Urinary bladder (tissue), 4 donors: Measurements from ENCODE around the gene BLTP1. TPM values are rescaled to one million over a fixed set of nuclear protein-coding genes. Genes with fewer than 3 reads are reported as not detected.
"Not testable (repeated sequence)": the region's sequence is repeated elsewhere in the genome, so short reads cannot be mapped to it uniquely, and the experiment has no call there.

Experiments
- DNase-seq: peaks from one replicate; pipeline ENCODE4 v3.0.0-alpha.2; 2015; ENCODE audit errors: extremely low spot score
- H3K27ac ChIP-seq: one replicate; pipeline ENCODE4 v1.5.1; 2013; ENCODE audit warnings: low read depth, mild to moderate bottlenecking, moderate library complexity
- H3K36me3 ChIP-seq: one replicate; pipeline ENCODE4 v1.6.1; 2013; ENCODE audit warnings: mild to moderate bottlenecking, moderate library complexity; ENCODE audit not compliant: insufficient read depth
- H3K4me1 ChIP-seq: one replicate; pipeline ENCODE4 v1.6.1; 2013; ENCODE audit warnings: mild to moderate bottlenecking, moderate library complexity; ENCODE audit not compliant: insufficient read depth
- H3K4me3 ChIP-seq: one replicate; pipeline ENCODE4 v1.5.1; 2013; ENCODE audit warnings: low read depth, low read length
- WGBS: extraction: QIAGEN DNeasy Blood & Tissue Kit; methylation state at CpG from one replicate; pipeline ENCODE4 v1.1.7; 2013; 5-methylcytosine and 5-hydroxymethylcytosine counted together
- polyA plus RNA-seq: library from polyadenylated mRNA; stranded (reverse); fragments of 200-250 nt; gene quantifications from one replicate; pipeline ENCODE4 v1.2.3, GENCODE V29; 2013
- total RNA-seq: library from RNA; depleted of rRNA; stranded (reverse); fragments of >200 nt; gene quantifications from one replicate; pipeline ENCODE4 v1.2.3, GENCODE V29; 2014
- donor health status: healthy with polysubstance abuse.
- donor health status: healthy.

BLTP1 gene, protein sequence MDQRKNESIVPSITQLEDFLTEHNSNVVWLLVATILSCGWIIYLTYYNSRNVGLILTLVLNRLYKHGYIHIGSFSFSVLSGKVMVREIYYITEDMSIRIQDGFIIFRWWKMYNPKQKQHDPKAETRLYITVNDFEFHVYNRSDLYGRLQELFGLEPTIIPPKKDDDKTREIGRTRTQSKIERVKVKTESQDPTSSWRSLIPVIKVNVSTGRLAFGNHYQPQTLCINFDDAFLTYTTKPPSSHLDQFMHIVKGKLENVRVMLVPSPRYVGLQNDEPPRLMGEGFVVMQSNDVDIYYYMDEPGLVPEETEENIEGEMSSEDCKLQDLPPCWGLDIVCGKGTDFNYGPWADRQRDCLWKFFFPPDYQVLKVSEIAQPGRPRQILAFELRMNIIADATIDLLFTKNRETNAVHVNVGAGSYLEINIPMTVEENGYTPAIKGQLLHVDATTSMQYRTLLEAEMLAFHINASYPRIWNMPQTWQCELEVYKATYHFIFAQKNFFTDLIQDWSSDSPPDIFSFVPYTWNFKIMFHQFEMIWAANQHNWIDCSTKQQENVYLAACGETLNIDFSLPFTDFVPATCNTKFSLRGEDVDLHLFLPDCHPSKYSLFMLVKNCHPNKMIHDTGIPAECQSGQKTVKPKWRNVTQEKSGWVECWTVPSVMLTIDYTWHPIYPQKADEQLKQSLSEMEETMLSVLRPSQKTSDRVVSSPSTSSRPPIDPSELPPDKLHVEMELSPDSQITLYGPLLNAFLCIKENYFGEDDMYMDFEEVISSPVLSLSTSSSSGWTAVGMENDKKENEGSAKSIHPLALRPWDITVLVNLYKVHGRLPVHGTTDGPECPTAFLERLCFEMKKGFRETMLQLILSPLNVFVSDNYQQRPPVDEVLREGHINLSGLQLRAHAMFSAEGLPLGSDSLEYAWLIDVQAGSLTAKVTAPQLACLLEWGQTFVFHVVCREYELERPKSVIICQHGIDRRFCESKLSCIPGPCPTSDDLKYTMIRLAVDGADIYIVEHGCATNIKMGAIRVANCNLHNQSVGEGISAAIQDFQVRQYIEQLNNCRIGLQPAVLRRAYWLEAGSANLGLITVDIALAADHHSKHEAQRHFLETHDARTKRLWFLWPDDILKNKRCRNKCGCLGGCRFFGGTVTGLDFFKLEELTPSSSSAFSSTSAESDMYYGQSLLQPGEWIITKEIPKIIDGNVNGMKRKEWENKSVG (N-terminal part only)
- total RNA-seq: 221 TPM
- 31.3 TPM for polyA plus RNA-seq

DNA sequence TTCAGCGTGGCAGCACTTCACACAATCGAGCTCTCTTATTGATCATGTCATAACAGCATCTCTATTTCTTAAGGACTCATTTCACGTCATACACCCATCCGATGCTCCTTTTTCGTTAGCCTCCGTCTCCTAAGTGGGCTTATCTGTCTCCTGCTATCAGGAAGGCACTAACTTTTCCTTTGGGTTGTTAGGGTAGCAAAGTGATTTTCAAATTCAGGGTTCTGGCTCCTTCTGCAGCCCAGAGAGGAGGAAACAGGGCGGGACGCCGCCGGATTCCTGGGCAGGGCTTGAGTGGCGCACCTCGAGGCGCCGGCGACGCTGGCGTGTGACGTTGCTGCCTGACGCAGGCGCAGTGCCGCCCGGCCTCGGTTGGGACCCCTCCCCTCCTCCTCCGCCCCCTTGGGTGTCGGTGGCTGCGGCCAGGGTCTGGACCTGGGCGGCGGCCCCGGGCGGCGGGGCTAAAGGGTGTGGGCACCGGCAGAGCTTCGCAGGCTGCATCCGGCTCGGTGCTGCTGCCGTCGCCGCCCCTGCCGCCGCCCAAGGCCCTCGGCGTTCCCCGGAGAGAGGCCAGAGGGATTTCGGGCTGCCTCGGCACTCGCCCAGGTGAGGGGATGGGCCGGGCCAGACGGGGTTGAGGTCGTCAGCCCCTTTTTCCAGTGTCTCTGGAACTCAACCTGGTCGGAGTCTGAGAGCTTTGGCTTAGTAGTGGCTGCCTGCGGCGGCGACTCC, at the start of gene BLTP1:
Gene BLTP1 (plus strand): TSS at position 350 of the 729 bp plus-strand sequence. CDS start 18,317 bp downstream, outside the sequence.
- peak; percentile 60 for DNase-seq
- WGBS: under 1% methylated on average over 53 of the region's 53 CpGs
- H3K36me3 ChIP-seq: no peaks in the 10 kb centered on the region

DNA sequence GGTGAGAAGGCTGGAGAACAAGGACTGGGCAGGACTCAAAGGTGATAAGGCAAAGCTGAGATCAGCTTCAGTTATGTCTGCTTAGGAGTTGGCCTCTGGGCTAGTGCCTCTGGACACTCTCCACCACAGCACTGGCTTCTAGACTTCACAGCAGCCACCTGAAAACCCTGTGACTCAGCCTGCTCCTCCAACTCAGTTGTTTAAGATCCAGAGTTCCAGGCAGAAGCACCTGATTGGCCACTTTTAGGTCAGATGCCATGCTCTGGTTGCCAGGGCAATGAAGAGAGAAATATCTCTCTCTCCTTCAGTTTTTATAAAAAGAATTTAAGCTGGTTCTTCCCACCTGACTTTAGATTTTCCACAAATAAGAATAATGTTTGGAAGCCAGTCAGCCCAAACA, 47.9 kb upstream of the BLTP1 start:
- H3K27ac ChIP-seq: no peak overlapping the region
- no peak overlapping the region for H3K4me3 ChIP-seq
- no peaks in the 10 kb centered on the region for H3K36me3 ChIP-seq
- H3K4me1 ChIP-seq: no peaks in the 10 kb centered on the region
- DNase-seq: no peak

More for the DNA sequence above, at the start of gene BLTP1:
- Histone ChIP-seq H3K27ac (peak within 1 kb of the TSS; percentile 95), H3K4me1 (no peaks in the 10 kb centered on the region), H3K4me3 (peak within 1 kb of the TSS; percentile 80)

DNA sequence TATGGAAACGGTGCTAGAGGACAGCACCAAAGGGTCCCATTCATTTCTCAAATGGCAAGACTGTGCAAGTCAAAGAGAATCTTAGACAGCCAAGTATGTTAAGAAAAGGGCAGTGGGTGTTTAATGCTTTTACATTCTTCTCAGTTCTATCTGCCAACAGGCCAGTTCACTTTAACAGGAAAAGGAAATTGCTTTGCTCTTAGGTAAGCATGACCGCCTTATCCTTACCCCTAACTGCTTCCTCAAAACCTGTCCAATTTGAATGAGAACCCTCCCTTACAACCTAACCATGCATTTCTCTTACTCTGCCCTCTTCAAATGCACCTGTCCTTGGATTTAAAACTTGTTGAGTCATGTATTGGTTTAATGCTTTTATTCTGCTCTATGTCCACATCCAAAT, 44.5 kb upstream of the BLTP1 start:
- no peak for DNase-seq
- WGBS: 76% methylated on average over 2 of the region's 2 CpGs
- Histone ChIP-seq H3K27ac (no peak overlapping the region), H3K4me1 (no peaks in the 10 kb centered on the region), H3K36me3 (no peaks in the 10 kb centered on the region), H3K4me3 (no peak overlapping the region)

DNA sequence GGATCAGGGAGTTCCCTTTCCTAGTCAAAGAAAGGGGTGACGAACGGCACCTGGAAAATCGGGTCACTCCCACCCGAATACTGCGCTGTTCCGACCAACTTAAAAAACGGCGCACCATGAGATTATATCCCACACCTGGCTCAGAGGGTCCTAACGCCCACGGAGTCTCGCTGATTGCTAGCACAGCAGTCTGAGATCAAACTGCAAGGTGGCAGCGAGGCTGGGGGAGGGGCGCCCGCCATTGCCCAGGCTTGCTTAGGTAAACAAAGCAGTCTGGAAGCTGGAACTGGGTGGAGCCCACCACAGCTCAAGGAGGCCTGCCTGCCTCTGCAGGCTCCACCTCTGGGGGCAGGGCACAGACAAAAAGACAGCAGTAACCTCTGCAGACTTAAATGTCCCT, 41.8 kb upstream of the BLTP1 start:
- DNase-seq, H3K4me1 ChIP-seq, H3K4me3 ChIP-seq, H3K36me3 ChIP-seq, H3K27ac ChIP-seq: not testable (repeated sequence)
- 78% methylated on average over 13 of the region's 14 CpGs for WGBS

DNA sequence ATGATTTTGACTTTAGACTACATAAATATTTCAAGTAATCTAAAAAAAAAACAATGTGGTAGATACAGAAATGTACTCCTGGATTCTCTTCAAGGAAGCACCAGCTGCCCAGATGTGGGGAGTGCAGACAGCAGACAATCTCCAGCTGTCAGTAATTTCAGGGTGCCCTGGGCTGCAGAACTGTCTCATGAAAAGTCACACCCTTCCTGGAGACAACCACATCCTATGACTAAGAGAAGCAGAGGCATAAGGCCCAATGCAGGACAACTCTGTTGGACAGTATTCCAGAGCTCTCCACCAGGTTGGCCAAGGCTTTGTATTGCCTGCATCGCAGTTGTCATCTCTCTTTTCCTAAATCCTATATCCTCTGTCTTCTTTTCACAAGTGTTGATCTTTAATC, 34.4 kb upstream of the BLTP1 start:
- WGBS: 92% methylated on average over 1 of the region's 1 CpG
- Histone ChIP-seq H3K27ac (no peak overlapping the region), H3K36me3 (no peaks in the 10 kb centered on the region), H3K4me3 (no peak overlapping the region), H3K4me1 (no peaks in the 10 kb centered on the region)
- DNase-seq: no peak

DNA sequence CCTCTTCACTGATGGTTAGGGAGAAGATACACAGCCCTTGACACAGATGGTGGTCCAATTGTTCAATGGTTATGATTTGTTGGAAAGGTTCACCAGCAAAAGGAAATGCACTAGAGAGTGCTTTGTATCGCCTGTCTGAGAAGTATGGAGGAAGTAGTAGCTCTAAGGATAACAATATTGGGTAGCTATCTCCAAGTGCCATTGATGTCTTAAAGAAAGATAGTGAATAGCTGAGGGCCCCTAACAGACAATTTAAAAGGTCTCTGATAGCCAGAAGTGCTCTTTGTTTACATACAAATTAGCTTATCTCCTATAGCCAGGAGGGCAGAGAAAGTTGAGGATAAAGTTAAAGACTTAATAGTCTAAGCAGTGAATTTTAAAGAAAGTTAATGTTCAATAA, 33.9 kb upstream of the BLTP1 start:
- DNase-seq: no peak
- 31% methylated on average over 1 of the region's 1 CpG for whole genome bisulfite sequencing
- Histone ChIP-seq H3K27ac (no peak overlapping the region), H3K4me3 (no peak overlapping the region), H3K36me3 (no peaks in the 10 kb centered on the region), H3K4me1 (no peaks in the 10 kb centered on the region)

DNA sequence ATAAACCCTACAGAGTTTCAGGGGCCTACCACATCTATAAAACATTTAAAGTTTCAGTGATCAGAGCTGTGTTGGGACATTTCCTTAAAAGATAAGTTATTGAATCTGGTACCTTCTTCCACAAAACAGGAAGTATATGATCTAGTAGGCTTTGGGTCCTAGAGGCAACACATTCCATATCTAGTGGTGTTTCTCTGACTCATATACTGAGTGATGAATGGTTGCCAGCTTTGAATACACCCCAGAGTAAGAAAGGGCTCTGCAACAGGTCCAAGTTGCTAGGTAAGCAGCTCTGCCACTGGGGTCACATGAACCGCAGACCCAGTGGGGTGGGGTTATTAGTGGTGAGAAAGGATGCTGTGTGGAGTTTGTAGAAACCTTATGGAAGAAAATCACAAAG, 32.4 kb upstream of the BLTP1 start:
- Histone ChIP-seq H3K27ac (no peak overlapping the region), H3K4me1 (no peaks in the 10 kb centered on the region), H3K4me3 (no peak overlapping the region), H3K36me3 (no peaks in the 10 kb centered on the region)
- no peak for DNase-seq
- WGBS: 95% methylated on average over 1 of the region's 1 CpG

DNA sequence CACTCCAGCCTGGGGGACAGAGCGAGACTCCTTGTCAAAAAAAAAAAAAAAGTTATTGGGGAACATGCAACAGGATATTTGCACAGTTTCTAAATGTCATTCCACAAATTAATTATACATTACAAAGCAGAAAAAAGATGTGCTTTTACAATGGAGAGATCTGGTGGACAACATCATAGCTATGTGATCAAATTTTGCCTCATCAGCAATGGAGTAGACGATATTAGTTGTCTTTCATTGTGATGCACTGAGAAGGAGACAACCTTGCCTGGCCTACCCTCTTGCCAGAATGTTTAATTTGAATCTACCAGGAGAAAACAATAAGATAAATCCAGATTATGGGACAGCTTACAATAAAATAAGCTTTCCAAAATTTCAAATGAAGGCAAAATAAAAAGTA, 30.5 kb upstream of the BLTP1 start:
- Histone ChIP-seq H3K4me1 (no peaks in the 10 kb centered on the region), H3K27ac (no peak overlapping the region), H3K4me3 (no peak overlapping the region), H3K36me3 (no peaks in the 10 kb centered on the region)
- DNase-seq: no peak
- WGBS: 89% methylated on average over 2 of the region's 2 CpGs

DNA sequence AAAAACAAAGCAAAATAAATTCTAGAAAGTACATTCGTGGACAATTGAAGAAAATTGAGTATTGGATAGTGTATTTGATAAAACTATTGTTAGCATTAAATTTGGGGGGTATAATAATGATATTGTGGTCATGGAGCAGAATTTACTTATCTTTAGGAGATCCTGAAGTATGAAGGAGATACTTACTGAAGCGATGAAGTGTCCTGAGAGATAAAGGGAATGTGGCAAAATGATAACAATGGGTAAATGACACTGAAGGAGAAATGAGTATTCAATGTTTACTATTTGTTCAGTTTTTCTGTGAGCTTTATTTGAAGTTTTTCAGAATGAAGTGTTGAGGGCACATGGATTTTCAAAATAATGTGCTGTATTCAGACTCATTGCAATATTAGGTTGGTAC, 30.0 kb upstream of the BLTP1 start:
- WGBS: 75% methylated on average over 2 of the region's 2 CpGs
- no peak overlapping the region for H3K4me3 ChIP-seq
- H3K36me3 ChIP-seq: no peaks in the 10 kb centered on the region
- H3K27ac ChIP-seq: no peak overlapping the region
- no peak for DNase-seq
- no peaks in the 10 kb centered on the region for H3K4me1 ChIP-seq

DNA sequence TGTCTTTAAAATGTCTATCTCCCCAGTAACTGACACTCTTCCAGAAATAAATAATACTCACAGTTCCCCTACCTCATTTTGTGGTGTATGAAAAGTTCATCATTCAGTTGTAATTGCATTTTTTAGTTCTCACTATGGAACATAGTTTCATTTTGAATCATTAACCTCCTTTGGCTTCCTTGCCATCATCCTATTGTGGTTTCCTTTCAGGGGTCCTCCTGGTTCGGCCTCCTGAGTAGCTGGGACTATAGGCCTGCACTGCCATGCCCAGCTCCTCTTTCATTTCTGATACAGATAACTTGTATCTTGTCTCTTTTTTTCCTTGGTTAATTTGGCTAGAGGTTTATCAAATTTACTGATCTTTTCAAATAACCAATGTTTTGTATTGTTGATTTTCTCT, 23.1 kb upstream of the BLTP1 start:
- 75% methylated on average over 1 of the region's 1 CpG for WGBS
- H3K4me1 ChIP-seq: no peaks in the 10 kb centered on the region
- H3K27ac ChIP-seq: no peak overlapping the region
- DNase-seq: no peak
- H3K36me3 ChIP-seq: no peaks in the 10 kb centered on the region
- H3K4me3 ChIP-seq: no peak overlapping the region

DNA sequence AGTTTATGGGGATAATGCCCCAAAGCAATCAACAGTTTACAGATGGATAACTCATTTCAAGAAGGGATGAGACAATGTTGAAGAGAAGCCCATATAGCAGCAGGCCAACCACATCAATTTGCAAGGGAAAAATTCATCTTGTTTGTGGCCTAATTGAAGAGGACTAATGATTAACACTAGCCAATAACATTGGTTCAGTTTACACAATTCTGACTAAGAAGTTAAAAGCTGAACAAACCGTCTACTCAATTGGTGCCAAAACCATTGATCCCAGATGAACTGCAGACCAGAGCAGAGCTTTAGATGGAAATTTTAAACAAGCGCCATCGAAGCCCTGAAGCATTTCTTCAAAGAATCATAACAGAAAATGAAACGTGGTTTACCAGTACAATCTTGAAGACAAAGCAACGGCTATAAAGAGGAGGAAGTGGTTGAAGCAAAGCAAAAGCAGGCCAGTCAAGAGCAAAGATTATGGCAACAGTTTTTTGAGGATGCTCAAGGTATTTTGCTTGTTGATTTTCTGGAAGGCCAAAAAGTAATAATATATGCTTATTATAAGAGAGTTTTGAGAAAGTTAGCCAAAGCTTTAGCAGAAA, 20.5 kb upstream of the BLTP1 start:
- H3K4me1 ChIP-seq: no peaks in the 10 kb centered on the region
- WGBS: 78% methylated on average over 5 of the region's 5 CpGs
- H3K27ac ChIP-seq: no peak overlapping the region
- DNase-seq: no peak
- no peak overlapping the region for H3K4me3 ChIP-seq
- H3K36me3 ChIP-seq: no peaks in the 10 kb centered on the region

DNA sequence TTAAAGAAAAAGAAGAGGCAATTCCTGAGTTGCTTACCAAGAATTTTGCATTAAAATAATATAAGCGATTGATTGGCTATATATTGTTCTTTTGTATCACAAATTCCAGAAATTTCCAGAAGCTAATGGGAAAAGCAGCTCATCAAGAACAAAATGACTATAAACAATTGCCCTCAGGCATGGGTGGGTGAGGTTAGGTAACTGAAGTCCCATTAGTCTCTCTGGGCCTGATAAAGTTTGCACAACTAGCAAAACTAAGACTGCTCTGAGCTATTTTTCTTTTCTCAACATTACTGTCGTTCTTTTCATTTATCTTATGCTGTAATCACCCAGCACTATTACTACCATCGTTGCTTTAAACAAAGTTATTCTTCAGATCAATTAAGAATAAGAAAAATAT, 19.2 kb upstream of the BLTP1 start:
- WGBS: 76% methylated on average over 3 of the region's 3 CpGs
- Histone ChIP-seq H3K27ac (no peak overlapping the region), H3K4me1 (no peaks in the 10 kb centered on the region), H3K4me3 (no peak overlapping the region), H3K36me3 (no peaks in the 10 kb centered on the region)
- DNase-seq: no peak

DNA sequence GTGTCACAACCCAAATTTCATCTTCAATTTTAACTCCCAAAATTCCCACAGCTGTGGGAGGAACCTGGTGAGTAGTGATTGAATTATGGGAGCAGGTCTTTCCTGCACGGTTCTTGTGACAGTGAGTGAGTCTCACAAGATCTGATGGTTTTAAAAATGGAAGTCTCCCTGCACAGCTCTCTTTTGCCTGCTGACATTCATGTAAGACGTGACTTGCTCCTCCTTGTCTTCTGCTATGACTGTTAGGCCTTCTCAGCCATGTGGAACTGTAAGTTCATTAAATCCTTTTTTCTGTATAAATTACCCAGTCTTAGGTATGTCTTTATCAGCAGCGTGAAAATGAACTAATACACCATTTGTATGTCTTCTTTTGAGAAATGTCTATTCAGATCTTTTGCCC, 13.0 kb upstream of the BLTP1 start:
- H3K4me1 ChIP-seq: no peaks in the 10 kb centered on the region
- DNase-seq: no peak
- 82% methylated on average over 3 of the region's 3 CpGs for WGBS
- no peak overlapping the region for H3K27ac ChIP-seq
- no peak overlapping the region for H3K4me3 ChIP-seq
- H3K36me3 ChIP-seq: no peaks in the 10 kb centered on the region
